Stimulated activated CD8-positive, alpha-beta memory T cell treated with anti-CD3 and anti-CD28 coated beads, Interleukin-2, amount 100 ng/mL, for 1 hour (primary cell): Measurements from ENCODE around the gene RAB3IL1.

Source experiments
- DNase-seq, 2 donors: peaks; one replicate each; pipeline ENCODE4 v3.0.0-alpha.2; 2020; ENCODE audit warnings: low read depth in 2 of 2

RAB3IL1 gene

DNA sequence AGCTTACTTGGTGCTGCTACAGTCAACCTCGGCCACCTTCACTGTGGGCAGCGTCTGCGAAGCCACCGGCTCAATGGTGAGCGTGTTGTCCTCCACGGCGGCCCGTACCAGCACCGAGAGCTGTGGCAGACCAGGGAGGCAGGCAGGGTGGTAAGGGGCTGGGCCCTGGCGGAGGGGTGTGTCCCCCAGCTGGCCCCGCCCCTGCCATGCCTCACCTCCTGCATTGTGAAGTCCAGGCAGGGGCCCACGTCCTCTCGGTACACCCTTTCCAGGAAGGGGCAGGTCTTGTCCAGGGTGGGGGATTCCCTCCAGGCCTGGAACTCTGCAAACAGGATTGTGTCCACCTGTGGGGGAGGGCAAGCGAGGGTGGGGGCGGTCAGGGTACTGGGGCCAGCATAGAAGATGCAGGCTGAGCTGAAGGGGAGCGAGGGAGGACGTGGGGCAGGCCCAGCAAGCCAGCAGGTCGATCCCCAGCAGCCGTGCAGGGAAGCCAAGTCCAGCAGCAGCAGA is 12.8 kb downstream of the RAB3IL1 start:
- no peak for DNase-seq

DNA sequence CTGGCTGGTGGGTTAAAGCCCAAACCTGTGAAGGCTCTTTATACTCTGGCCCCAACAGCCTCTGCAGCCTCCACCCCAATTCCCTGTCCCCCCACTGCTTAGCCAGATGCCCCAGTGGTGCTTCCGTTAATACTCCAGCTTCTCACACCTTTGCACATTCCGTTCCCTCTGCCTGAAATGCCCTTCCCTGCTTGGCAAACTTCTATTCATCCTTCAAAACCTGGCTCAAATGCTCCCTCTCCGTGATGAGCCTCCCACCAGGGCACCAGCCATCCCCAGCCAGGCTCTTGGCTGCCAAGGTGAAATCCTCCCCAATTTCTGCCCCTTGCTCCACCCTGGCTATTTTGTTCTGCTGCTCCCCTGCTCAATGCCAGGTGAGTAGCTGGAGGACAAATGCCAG is 13.5 kb downstream of the RAB3IL1 start:
- no peak for DNase-seq

DNA sequence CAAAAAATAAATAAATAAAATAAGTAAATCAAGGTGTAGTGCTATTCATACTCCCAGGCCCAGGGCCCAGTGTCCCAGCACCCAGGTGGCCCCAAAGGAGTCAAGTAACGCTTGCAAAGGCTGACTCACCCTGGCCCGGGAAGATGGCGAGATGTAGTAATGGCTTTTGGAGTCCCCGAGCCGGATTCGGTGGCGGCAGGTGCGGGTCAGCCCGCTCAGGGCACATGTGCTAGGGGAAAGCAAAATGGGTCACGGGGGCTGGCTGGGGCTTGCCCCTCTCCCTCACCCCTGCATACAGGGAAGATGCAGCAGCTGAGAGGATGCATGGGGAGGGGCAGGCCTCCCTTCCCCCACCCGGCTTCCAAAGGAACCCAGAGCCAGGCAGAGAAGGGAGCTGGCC is 15.1 kb downstream of the RAB3IL1 start:
- no peak for DNase-seq

DNA sequence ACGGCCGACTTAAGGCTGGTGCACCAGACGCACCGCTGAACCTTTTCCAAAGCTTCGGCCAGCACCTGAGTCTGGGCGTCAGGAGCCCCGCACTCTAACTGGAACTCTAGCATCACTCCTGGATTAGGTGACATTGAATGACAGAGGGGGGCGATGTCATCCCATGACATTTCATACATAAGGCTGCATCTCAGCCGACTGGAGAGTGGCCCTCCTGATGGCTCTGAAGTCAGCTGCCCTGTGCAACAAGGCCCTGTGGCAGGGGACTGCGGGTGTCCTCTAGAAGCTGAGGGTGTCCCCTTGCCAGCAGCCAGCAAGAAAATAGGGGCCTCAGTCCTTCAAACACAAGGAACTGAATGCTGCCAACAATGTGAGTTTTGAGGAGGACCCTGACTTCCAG is 16.0 kb downstream of the RAB3IL1 start:
- no peak for DNase-seq

DNA sequence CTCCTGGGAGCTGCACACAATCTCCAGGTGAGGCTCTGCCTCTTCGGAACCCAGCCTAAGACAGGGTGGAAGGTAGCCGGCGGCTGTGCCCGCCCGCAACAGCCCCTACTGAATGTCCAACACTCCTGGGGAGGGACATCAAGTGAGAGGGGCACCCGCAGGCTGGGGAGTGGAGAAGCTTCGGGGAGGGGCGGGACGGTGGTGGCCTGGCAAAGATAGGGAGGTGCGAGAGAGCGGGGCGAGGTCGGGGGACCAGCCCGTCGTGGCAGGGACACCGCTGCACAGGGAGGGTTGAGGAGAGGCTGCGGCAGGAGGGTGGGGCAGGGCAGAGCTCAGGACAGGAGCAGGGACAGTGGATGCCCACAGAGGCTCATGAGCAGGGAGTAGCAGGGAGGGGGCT is 17.1 kb downstream of the RAB3IL1 start:
- DNase-seq, result no peak

DNA sequence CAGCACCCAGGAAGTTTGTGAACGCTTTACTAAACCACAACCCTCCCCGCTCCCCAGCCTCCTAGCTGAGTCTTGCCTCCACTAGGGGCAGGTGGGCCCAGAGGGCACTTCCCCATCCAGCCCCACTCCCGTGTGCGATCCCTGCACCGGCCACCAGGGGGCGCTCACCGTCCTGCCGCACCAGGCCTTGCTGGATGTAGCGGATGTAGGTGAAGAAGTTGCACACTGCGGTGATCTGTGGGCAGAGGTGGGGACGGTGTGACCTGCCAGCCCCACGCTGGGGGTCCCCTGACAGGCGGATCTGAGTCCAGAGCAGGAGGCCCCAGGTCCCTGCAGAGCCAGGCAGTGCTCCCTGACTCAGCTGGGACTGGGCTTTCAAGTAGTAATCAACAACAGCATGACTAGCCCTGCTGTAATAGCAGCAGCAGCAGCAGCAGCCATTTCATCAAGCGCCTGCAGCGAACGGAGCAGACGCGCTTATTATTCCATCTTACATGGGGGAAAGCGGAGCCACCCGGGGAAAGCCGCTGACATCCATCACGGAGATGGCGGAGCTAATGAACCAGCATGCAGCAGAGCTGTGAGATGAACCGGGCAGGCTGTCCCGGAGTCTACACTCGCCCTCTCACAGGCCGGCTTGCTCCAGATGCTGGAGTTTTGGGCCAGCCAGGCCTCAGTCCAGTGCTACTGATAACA is 18.1 kb downstream of the RAB3IL1 start:
- DNase-seq, result peak; percentile 87 to 90

DNA sequence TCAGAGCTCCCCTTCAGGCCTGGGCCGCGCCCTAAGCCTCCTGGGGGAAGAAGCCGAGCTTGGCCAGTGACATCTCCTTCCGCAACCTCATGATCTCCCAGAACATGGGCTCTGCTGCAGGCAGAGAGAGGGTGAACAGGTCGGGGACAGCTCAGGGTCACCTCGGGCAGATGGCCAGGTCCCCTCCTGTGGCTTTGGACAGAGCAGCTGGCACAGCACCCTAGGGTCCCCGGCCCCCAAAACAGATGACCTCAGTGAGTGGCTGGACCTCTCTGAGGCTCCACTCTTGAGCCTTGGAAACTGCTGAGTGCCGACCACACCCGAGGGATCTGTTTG is 19.2 kb downstream of the RAB3IL1 start:
- no peak for DNase-seq

DNA sequence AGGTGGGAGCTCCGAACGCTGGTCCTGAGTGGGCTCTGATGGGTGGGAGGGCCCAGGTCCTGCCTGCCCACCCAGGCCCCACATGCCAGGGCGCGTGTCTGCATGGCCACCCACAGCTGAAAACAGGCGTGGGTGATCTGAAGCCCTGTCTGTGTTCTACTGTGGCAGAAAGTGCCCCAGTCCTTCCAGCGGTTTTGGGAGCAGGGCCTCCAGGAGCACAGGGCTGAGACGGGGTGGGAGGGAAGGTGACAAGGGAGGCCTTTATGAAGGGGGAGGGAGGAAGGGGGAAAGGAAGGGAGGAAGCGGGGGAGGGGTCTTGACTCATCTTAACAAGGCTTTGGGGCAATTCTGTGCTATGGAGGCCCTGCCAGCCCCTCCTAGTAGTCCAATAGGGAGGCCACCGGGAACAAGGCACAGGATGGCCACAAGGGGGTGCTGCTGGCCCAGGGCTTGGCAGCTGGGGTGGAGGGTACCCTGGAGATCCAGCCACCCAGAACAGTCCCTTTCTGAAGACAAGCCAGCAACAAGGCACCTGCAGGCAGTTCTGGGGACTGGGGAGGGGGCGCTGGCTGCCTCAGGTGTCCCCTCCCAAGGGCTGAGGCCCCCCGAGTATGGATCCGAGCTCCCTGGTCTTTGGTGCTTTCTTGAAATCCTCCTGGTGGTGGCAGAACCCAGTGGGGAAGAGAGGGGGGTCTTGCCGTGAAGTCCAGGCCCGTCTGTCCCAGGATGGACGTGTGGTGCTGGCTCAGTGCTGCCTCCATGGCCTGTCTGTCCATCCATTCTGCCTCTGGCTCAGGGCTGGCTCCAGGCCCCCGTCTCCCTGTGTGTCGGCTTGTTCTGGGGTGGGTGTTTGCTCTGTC is 19.7 kb downstream of the RAB3IL1 start:
- peak; percentile 56 to 62 for DNase-seq

DNA sequence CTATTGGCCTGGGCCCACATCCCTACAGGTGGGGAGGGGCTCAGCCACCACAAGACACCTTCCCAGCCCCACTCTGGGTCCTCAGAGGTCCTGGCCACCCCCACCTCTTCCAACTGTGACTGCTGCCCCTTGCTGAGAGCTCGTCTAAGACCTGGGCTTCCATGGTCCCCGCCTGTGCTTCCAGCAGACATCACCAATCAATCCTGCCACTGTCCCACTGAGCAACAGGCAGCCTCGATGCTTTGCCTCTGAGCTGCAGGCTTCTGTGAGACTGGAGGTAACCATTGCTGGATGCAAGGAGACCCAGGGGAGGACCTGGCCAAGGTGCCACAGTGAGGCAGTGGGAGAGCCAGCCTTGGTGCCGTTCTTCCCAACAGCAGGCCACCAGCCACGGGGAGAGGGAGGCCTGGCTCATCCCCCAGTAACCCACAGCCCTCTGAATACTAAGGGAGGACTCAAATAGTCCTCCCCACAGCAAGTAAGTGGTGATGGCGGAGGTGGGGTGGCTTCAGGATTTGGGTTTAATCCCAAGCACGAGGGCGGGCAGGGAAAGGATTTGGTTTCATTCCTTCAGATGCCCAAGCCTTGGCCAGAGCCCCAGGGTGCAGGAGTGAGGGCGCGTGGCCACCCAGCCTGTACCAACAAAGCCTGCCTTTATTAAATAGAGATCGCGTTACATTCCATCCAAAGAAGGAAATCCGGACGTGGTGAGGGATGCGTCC is 20.5 kb downstream of the RAB3IL1 start:
- no peak for DNase-seq

DNA sequence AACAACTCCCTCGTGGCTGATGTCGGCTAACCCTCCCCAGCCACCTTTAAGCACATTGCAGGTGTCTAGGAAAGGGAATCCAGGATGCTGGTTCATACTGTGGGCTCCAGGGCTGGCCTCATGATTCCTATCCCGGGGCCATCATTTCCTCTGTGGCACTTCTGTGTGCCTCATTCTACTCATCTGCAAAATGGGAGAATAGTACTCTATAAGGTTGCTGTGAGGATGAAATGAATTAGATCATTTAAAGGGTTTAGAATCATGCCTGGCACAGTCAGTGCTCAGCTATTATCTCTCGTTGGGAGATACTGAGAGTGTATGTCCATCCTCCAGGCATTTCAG is 21.7 kb downstream of the RAB3IL1 start:
- DNase-seq, result no peak

DNA sequence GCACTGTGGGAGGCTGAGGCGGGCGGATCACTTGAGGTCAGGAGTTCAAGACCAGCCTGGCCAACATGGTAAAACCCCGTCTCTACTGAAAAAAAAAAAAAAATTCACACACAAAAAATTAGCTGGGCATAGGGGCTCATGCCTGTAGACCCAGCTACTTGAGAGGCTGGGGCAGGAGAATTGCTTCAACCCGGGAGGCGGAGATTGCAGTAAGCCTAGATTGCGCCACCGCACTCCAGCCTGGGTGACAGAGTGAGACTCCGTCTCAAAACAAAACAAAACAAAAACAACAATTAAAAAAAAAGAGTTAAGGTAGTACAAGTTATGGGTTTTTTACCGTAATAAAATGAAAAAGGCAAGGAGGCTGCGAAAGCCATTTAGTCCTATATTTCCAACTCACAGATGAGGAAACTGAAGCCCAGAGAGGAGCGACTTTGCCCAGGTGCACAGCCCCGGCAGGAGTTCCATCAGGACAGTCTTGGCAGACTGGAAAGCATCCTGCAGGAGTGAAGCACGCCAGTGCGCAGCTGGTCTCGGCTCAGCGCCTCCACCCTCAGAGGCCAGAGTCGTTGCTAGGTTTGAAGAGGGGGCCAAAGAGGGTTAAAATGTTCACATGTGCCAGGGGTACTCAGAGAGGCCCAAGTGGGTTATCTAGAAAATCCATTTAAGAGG is 22.2 kb downstream of the RAB3IL1 start:
- no peak for DNase-seq

DNA sequence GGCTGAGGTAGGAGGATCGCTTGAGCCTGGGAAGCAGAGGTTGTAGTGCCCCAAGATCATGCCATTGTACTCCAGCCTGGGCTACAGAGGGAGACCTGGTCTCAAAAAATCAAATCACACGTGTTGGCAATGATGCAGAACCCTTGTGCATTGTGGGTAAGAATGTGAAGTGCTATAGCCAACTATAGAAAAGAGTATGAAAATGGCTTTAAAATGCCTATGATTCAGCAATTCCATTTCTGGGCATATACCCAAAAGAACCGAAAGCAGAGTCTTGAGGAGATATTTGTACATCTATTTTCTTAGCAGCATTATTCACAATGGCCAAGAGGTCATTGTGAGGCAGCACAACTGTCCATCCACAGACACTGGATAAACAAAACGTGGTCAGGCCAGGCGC is 23.4 kb downstream of the RAB3IL1 start:
- no peak for DNase-seq

DNA sequence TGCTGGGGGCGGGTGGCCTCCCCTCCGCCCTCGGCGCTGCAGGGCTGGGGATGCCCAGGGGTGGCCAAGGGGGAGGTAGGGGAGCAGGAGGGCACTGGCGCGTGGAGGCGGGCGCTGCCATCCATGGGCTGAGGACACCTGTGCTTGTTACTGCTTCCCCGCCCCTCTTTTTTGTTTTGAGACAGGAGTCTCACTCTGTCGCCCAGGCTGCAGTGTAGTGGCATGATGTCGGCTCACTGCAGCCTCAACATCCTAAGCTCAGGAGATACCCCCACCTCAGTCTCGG is 25.3 kb downstream of the RAB3IL1 start:
- peak in 1 of 2 donors; percentile 11 for DNase-seq

DNA sequence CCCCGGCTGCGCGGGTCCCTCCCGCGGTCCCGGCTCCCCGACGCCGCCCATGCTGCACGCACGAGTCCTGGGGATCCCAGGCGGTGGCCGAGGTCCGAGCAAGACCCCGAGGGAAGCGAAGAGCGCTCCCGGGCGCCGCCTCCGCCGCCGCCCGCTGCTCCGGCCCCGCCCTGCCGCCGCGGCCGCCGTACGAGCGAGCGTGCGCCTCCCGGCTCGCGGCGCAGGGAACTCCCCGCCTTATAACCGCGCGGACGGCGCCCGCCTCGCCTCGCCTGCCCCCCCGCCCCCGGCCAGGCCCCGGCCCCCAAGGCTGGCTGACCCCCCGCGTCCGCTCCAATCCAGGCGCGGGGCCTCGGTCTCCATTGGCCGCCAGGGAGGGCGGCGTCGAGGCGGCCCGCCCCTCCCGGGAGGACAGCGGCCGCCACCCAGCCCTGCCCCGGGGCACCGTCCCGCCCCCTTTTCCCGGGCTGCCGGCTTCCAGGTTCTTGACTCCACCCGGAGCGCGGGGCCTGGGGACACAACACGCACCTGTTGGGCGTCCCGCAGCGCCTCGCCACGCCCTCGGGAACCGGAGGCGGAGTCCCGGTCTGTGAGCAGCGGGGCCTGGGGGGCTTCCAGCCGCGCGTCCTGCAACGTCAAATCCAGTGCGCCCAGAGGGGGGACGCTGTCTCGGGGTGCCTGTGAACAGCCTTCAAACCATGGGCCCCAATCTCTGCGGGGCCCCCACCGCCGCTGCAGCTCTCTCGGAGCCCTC is 25.9 kb downstream of the RAB3IL1 start, which contains the start of gene FADS3:
FADS3 (minus strand) TSS at position 215 of the 754 bp plus-strand sequence; CDS start at position 51, 164 bp downstream.
- peak; percentile 21 to 27 for DNase-seq

DNA sequence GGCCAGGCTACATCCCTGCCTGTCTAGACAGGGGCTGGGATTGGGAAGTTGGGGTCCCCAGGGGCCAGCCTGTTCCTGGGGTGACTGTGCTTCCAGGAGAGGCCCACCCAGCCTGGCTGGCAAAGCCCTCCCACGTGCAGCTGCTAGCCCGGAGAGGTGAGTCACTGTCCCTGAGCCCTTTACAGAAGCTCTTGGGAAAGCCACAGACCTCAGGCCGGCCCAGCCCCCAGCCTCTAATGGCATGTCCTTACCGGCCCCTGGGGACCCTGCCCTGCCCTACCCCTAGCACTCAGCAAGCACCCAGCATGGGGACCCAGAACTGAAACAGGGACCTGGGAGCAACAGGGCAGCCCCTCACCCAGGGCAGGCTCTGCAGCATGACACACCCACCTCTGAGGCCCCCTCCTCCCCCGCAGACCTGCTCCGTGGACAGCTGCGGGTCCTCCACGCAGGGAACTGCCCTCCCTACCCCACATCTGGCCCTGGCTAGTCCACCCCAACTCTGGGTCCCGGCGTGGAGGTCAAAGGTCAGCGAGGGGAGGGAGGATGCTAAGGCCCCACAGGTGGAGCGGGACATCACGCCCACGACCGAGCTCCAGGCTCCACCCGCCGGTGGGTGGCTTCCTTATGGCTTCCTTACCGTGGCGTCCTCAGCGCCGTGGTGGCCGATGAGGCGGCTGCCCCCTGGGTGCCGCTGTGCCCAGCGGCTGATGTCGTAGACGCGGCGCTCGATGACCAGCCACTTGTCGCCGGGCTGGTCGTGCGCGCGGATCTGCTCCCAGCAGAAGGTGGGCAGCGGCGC is 26.6 kb downstream of the RAB3IL1 start:
- DNase-seq, result no peak

DNA sequence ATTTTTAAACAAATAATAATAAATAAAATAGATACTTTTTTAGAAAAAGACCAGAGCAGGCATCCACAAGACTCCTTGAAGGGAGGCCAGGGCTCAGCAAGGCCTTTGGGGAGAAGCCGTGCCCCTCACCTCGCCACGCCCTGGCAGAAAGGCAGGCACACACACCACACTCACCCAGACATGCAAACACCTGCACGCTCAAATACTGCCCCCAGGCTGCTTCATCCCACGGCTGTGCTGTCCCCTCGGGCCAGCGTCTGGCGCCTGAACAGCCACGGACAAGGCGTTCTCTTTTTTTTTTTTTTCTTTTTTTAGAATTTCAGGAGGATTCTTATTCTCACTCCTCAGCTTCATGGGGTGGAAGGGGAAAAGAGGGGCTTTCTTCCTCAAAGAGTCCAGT is 27.5 kb downstream of the RAB3IL1 start:
- DNase-seq, result no peak

DNA sequence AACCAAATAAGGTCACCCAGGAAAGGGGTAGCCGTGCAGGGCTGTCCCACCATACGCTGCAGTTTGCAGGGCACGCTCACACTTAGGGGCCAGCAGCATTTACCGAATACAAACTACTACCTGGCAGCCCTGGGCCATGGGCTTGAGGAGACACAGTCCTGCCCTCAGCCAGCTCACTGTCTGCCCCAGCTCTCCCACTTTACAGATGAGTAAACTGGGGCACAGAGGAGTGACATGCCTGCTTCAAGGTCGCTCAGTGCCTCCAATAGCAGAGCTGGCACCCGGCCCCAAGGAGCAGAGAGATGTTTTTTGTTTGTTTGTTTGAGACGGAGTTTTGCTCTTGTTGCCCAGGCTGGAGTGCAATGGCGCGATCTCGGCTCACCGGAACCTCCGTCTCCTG is 28.8 kb downstream of the RAB3IL1 start:
- no peak for DNase-seq

DNA sequence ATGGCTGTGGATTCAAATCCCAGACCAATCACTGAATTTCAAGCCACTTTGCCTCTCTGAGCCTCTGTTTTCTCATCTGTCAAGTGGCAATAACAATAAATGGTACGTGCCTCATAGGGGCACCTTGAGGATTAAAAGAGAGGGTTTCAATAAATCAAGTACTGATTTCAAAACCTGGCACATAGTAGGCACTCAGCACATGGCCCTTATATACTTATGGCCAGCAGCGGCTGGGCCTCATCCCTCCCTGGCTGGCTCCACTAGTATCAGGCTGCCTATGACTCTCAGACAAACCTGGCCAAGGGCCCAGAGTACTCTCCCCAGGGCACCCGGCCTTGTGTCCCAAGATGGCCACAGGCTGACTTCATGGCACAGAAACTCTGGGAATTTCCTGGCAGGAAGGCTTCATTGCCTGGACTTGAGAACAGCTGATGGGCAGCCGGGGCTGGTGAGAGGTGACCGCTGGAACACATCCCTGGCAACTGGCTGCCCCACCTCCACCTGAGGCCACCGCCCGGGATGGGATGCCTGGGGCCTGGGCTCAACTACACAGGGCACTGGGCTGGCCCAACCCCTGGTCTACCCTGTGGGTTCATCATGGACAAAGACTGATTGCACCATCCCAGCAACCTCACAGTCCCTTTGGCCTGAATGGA is 29.4 kb downstream of the RAB3IL1 start:
- DNase-seq, result no peak

DNA sequence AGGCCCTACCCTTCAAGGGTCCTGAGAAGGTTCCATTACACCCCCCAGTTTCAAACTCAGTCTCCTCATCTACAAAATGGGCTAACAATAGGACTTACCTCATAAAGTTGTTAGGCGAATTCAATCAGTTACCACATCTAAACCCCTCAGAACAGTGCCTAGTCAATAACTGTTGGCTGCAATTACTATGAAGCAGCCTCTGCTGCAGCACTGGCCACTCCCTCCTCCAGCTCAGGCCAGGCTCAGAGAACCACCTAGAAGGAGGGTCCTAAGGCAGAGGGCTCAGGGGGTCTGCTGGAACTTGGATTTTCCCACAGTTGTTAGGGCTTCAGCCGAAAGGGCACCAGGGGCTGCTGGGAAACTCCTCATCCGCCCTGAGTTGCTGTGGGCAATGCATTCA is 30.7 kb downstream of the RAB3IL1 start:
- no peak for DNase-seq
